ENCODE results near the gene DAPK3.
"Not testable (repeated sequence)": the region's sequence is repeated elsewhere in the genome, so short reads cannot be mapped to it uniquely, and the experiment has no call there.

Gene DAPK3

DNA sequence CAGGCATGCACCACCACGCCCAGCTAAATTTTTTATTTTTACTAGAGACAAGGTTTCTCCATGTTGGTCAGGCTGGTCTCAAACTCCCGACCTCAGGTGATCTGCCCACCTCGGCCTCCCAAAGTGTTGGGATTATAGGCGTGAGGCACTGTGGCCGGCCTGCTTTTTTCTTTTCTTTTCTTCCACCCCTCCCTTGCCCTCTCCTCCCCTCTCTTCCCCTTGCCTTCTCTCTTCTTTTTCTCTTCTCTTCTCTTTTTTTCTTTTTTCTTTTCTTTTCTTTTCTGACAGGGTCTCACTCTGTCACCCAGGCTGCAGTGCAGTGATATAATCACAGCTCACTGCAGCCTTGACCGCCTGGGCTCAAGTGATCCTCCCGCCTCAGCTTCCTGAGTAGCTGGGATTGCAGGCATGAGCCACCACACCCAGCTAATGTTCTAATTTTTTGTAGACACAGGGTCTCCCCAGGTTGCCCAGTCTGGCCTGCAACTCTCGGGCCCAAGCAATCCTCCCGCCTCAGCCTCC lies 18.1 kb downstream of the DAPK3 start:
- DNase-seq: not testable (repeated sequence)

DNA sequence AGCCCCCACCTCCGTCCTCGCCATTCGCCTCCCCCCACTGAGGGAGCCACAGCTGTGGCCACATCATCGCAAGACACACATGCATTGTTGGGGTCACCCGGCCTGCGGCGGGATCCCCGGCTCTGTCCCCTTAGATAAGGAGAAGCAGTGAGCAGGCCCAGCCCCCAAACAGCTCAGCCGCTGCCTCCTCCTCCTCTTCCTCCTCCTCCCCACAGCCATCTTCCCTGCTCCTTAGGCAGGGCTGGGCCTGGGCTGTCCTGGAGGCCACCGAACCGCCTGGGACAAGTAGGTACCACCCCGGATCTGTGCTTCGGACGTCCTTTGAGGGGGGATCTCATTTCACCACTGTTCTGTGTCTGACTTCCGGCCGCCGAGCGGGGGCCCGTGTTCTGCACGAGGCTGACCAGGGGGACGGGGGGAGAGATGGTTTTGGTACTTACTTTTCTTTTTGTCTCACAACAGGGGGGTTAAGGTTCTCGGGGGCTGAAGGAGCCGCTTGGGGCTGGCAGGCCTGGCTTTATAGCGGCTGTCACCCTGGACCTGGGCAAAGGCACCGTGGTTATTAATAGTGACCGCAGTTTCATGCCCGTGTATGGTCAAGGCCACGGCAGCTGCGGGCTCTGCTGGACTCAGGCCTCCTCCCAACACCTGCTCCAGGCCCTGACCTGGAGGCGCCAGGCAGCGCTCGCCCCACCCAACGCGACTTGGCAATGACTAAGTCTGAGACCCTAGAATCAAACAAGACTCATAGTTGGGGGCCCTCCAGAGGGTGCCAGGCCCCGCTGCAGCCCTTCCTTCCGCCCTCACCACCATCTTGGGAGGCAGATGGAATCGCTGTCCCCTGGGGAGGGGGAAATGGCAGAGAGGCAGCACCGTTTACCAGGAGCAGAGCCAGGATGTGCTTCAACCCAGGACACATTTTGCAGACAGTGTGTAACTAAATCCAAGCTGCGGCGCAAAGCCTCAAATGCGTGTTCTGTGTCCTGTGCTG lies 19.7 kb downstream of the DAPK3 start:
- no peak for DNase-seq

DNA sequence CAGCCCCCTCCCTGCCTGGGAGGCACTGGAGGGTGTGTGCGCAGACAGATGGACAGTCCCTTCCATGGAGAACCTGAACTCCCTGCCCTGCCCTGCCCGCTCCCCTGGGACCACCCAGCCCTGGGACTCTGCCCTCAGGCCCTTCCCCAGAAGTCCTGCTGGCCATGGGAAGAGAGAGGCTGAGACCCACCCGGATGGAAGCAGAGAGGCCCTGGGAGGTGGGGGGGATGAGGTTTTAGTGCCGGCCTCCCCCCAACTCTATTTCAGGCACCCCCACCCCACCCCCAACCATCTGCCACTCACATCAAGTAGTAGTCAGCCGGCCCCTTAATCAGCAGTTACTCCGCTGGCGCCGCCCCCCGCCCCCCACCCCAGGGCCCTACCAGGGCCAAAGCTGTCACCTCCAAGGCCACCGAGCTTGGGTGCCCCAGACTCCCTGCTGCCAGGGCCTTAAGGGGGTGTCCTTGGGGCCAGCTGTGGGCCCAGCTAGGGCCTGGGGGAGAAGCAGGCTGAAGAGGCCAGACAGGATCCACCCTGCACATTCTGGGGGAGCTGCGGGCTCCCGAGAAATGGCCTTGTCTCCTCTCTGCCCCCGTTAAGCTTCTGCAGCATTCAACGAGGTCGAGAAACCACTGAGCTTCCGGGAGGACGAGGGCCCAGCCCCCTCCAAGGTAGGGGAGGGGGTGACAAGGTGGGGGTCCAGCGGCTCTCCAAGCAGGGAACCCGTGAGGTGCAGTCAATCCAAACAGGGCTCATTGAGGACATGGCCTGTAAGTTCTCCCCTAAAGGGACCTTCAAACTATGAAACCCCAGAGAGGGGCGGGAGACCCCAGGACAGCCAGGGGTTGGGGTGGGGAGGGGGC lies 20.7 kb downstream of the DAPK3 start:
- DNase-seq: no peak

DNA sequence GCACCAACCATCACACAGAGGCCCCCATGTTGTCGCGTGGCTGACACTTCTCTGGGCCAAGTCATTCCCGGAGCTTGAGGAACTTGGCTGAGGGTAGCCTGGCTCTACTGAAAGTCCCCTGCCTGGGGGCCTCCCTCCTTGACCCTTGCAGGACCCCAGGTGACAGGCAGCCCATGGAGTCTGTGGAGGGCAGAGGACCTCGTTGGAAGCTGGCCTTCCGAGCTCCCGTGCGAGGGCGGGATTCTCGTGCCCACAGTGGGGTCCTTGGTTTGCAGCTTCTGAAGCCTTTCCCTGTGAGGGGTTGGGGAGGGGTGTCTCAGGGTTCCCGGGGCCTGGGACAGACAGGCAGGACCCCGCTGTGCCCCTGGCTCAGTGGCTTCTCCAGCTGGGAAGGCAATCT lies 21.6 kb downstream of the DAPK3 start:
- no peak for DNase-seq

DNA sequence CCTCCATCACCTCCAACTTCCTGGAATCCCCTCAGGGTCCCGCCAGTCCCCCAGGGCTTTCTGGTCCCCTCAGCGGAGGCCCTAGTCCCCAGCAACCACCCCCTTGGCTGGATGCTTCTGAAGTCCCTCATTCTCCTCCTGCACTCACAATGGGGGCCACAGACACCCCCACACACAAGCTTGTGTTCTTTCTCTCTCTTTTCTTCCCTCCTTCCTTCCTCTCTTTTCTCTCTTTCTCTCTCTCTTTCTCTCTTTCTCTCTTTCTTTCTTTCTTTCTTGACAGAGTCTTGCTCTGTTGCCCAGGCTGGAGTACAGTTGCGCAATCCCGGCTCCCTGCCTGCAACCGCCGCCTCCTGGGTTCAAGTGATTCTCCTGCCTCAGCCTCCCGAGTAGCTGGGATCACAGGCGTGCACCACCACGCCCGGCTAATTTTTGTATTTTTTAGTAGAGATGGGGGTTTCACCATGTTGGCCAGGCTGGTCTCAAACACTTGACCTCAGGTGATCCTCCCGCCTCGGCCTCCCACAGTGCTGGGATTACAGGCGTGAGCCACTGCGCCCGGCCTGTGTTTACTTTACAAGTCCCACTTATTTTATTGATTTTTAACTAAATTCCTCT lies 23.5 kb downstream of the DAPK3 start:
- not testable (repeated sequence) for DNase-seq

DNA sequence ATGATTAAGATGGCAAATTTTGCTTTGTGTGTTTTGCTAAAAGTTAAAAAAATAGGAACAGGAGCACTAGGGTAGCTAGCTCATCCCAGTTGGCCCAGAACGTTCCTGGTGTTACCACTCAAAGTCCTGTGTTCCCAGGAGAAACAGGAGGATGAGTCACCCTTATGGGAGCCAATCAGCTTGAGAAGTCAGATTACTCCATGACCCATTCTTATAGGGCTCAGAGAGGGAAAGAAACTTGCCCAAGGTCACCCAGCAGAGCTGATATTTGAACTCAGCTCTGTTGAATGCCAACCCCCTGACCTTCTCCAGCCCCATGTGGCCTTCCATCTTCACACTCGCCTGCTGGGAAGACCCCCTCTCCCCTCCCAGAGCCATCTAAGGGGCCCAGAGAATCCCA lies 25.1 kb downstream of the DAPK3 start:
- no peak for DNase-seq

DNA sequence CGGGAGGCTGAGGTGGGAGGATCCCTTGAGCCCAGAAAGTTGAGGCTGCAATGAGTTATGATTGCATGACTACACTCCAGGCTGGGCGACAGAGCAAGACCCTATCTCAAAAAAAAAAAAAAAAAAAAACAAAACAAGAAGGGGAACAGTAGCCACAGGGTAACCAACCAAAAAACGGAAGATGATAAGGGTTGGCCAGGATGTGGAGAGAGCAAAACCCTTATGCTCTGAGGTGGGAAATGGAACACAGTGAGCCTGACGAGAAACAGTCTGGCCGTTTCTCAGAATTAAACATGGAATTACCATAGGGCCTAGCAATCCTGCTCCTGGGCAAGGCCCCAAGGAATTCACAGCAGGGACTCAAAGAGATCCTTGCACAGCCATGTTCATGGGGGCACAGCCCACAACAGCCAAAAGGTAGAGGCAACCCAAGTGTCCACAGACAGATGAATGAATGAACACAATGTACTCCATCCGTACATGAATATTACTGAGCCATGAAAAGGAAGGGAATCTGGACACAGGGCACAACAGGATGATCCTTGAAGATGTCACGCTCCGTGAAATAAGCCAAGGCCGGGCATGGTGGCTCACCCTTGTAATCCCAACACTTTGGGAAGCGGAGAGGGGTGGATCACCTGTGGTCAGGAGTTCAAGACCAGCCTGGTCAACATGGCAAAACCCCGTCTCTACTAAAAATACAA lies 26.7 kb downstream of the DAPK3 start:
- no peak for DNase-seq

DNA sequence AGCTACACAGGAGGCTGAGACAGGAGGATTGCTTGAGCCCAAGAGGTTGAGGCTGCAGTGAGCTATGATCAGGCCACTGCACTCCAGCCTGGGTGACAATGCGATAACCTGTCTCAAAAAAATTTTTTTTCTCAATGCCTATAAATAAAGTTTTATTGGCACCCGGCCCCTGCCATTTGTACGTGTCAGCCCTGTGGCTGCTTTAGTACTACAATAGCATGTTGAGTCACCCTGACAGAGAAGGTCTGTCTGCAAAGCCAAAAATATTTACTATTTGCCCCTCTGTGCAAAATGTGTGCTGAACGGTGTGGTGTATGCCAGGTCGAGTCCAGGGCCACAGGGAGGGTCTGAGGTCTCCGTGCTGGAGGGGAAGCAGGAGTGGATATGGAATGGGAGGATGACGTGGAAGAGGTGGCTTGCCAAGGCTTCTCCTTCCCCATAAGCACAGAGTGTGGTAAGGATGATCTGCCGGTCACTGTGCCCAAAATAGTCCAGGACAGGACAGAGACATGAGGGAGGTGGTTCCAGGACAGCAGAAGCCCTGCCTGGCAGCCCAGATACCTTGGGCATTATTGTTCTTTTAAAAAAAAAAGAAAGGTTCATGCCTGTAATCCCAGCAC lies 28.0 kb downstream of the DAPK3 start:
- DNase-seq: no peak

DNA sequence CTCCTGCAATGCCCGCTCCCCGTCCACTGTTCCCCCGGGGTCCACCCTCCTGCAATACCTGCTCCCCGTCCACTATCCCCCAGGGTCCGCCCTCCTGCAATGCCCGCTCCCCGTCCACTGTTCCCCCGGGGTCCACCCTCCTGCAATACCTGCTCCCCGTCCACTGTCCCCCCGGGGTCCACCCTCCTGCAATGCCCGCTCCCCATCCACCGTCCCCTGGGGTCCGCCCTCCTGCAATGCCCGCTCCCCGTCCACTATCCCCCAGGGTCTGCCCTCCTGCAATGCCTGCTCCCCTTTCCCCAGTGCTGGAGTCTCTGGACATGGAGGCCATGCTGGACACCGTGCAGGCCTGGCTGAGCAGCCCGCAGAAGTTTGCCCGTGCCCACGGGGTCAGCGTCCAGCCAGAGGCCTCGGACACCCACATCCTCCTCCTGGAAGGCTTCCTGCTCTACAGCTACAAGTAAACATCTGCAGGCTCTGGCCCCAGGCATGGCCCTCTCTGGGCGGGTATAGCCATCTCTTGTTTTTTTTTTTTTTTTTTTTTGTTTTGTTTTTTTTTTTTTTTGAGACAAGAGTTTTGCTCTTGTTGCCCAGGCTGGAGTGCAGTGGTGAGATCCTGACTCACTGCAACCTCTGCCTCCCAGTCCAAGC lies 32.5 kb downstream of the DAPK3 start:
- not testable (repeated sequence) for DNase-seq

DNA sequence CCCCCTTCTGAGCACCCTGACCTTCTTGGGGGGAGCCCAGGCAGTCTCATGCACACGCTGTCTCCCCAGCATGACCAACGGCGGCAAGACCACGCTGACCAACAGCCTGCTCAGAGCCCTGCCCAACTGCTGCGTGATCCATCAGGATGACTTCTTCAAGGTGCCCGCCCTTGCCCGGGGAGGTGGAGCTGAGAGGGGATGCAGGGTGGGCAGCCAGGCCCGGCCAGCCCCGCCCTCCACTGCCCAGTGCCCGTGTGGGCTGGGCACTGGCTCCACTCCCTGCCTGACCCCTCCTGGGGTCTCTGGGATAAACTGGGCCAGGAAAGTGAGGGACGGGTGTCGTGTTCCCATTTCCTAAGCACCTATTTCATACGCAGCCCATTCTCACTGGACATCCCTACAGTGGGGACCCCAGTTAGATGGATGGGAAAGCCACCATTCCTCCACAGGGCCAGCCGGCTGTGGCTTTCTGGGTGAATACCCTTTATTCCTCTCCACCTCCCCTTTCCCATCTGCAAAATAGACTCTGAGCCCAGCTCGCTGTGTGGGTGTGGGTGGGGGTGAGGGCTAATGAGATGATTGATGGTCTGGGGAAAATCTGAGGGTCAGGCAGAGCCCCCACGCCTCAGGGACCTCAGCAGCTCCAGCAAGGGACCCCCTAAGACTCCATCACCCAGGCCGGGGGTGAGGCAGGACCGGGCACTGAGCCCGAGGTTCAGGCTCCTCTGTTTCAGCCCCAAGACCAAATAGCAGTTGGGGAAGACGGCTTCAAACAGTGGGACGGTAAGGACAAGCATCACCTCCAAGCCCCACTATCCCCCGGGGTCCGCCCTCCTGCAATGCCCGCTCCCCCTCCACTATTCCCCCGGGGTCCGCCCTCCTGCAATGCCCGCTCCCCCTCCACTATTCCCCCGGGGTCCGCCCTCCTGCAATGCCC lies 34.1 kb downstream of the DAPK3 start:
- no peak for DNase-seq

DNA sequence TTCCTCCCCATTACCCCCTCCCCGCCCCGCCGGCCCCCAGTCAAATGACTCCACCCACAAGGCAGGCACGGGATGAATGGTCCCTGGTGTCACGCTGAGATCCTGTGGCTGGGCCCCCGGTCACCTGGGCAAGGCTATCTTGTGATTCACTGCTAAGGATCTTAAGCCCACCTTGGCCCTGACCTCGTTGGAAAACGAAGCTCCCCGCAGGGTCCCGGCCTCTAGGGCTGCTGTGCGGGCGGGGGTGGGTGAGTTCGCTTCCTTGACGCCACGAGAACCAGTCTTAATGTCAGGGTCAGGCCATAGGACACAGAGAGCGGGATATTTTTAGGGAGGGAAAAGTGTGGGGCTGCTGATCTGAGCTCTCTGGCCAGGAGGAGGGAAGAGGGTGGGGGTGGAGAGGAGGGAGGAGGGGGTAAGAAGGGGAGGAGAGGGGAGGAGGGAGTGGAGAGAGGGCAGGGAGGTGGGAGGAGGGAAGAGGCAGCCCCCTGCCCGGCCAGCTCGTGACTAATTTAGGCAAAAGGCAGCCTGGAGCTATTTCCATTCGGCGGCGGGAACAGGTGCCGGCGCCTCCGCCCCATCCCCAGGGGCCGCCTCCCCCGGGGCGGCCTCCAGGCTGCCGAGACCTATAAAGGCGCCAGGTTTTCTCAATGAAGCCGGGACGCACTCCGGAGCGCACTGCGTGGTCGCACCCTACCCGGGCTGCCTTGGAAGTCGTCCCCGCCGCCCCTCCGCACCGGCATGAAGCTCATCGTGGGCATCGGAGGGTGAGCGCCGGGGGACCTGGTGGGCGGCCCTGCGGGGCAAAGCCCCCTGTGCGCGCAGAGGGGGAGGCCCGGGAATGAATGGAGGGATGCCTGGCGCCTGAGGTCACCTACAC lies 37.7 kb downstream of the DAPK3 start, which contains the start of gene NMRK2:
TSS of gene NMRK2 (plus strand) at position 139 of the 880 bp plus-strand sequence. CDS start at position 742, 603 bp downstream.
- DNase-seq: no peak

DNA sequence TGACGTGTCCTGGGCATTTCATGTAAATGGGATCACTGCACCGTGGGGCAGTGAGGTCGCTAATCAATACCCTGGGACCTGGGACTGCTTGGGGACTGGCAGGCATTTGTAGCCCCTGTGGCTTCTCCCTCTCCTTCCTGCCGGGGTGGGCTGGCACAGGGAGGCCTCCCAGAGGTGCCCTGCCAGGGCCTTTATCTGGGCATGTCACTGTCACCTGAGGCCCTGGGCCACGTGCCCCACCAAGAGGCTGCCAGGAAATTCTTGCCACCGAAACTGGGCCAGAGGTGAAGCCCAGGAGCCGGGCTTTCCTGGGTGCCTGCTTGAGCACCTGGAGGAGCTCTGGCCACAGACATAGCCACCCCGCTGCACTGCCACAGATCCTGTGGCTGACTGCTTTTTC lies 39.9 kb downstream of the DAPK3 start:
- DNase-seq: no peak

DNA sequence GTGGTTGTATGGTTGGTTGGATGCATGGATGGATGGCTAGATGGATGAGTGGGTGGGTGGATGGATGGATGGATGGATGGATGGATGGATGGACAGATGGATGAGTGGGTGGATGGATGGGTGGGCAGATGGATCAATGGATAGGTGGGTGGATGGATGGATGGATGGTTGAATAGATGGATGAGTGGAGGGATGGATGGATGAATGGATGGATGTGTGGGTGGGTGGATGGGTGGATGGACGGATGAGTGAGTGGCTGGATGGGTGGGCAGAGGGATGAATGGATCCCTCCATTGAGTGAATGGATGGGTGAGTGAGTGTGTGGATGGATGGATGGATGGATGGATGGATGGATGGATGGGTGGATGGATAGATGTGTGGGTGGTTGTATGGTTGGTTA lies 47.0 kb downstream of the DAPK3 start:
- no peak for DNase-seq

DNA sequence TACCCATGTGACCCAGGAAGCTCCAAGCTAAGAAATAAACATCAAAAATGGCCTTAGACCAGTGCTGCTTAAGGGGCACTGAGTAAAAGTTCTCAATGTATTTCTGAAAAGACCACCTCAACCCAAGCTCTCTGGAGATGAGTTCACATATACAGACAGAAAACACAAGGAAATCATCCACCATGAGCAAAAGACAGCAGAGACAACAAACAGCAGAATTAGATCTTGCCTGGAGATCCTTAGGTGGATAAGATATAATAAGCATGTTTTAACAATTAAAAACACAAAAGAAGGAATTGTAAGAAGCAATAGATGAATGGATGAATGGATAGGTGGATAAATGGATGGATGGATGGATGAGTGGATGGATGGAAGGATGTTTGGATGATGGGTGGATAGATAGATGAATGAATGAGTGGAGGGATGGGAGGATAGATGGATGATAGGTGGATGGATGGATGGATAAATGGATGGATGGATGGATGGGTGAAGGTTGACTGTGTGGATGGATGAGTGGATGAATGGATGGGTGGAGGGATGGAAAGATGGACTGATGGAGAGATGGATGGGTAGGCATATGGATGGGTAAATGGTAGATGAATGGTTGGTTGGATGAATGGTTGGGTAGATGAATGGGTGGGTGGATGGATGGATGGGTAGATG lies 47.7 kb downstream of the DAPK3 start:
- no peak for DNase-seq

DNA sequence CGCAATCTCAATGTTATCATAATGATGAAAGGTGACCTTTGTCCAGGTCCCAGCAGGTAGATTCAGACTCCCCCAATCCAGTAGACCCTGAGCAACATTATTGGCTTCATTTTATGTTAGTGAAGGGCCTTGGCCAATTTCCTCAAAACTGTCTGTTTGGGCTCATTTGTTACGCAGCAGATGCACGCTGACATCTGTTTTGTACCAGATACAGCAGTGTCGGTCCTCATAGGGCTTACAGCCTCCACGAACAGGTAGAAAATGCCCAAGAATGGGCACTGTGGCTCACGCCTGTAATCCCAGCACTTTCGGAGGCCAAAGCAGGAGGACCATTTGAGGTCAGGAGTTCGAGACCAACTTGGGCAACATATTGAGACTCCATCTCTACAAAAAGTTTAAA lies 51.1 kb downstream of the DAPK3 start:
- DNase-seq: no peak

DNA sequence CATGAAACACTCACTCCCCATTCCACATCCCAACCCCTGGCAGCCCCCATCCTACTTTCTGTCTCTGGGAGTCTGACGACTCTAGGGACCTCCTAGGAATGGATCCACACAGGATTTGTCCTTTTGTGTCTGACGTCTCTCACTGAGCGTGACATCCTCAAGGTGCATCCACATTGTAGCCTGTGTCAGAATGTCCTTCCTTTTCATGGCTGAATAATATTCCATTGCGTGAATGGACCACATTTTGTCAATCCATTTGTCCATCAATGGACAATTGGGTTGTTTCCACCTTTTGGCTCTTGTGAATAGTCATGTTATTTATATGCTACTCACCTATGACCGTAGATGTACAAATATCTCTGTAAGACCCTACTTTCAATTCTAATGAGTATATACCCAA lies 54.9 kb downstream of the DAPK3 start:
- DNase-seq: no peak

DNA sequence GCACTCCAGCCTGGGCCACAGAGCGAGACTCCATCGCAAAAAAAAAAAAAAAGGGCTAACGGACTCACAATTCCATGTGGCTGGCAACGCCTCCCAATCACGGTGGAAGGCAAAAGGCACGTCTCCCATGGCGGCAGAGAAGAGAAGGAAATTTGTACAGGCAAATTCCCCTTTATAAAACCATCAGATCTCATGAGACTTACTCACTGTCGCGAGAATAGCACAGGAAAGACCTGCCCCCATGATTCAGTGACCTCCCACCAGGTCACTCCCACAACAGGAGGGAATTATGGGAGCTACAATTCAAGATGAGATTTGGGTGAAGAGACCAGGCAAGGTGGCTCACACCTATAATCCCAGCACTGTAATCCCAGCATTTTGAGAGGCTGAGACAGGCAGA lies 56.7 kb downstream of the DAPK3 start:
- DNase-seq: no peak

DNA sequence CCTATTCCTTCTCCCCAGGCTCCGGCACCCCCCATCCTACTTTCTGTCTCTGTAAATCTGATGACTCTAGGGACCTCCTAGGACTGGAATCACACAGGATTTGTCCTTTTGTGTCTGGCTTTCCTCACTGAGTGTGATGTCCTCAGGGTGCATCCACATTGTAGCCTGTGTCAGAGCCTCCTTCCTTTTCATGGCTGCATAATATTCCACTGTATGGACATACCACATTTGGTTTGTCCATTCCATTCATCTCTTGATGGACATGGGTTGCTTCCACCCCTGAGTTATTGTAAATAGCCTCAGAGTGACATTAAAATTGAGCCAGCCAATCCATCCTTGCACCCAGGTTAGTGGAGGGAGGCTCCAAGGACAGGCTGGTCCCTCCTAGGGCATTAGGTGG lies 60.8 kb downstream of the DAPK3 start:
- DNase-seq: no peak

Measured in activated CD4-positive, alpha-beta T cell treated with anti-CD3 and anti-CD28 coated beads, Interleukin-2, amount 50 U/mL, for 1 hour (primary cell).